GM19238 (cell line): ENCODE results near the gene ACSL1.
"Not testable (repeated sequence)": the region's sequence is repeated elsewhere in the genome, so short reads cannot be mapped to it uniquely, and the experiment has no call there.

ENCODE experiments used
- DNase-seq: peaks from one replicate; pipeline ENCODE4 v3.0.0; 2011; ENCODE audit warnings: low spot score; ENCODE audit not compliant: insufficient read length

The ACSL1 gene

GRCh38 chr4:184760681-184761080, 65.1 kb downstream of the ACSL1 start:
- no peak for DNase-seq

GRCh38 chr4:184757810-184758209, 68.0 kb downstream of the ACSL1 start:
- no peak for DNase-seq

- no peak for DNase-seq
These were observed 69.4 kb downstream of the ACSL1 start for GRCh38 chr4:184756399-184756798.

GRCh38 chr4:184755278-184755677, 70.5 kb downstream of the ACSL1 start:
- DNase-seq, result no peak

- DNase-seq, result no peak
These were observed 73.1 kb downstream of the ACSL1 start for GRCh38 chr4:184752496-184753275.

- no peak for DNase-seq
These were observed 74.2 kb downstream of the ACSL1 start for GRCh38 chr4:184751585-184751956.

GRCh38 chr4:184750926-184751584, 74.7 kb downstream of the ACSL1 start:
- DNase-seq, result no peak

GRCh38 chr4:184748251-184748652, 77.5 kb downstream of the ACSL1 start:
- DNase-seq, result no peak

- no peak for DNase-seq
These were observed 78.5 kb downstream of the ACSL1 start for GRCh38 chr4:184747034-184747830.

GRCh38 chr4:184745831-184746795, 79.7 kb downstream of the ACSL1 start:
- peak; percentile 80 for DNase-seq

GRCh38 chr4:184744236-184744635, 81.5 kb downstream of the ACSL1 start:
- no peak for DNase-seq

- no peak for DNase-seq
These were observed 82.1 kb downstream of the ACSL1 start for GRCh38 chr4:184743650-184744049.

GRCh38 chr4:184741651-184742050, 84.1 kb downstream of the ACSL1 start:
- DNase-seq, result not testable (repeated sequence)

- no peak for DNase-seq
These were observed 84.8 kb downstream of the ACSL1 start for GRCh38 chr4:184740980-184741391.

GRCh38 chr4:184739575-184739974, 86.2 kb downstream of the ACSL1 start:
- not testable (repeated sequence) for DNase-seq

GRCh38 chr4:184734758-184735157, 91.0 kb downstream of the ACSL1 start:
- no peak for DNase-seq

GRCh38 chr4:184733654-184734524, 91.9 kb downstream of the ACSL1 start, which contains the start of gene CENPU:
TSS of gene CENPU (minus strand) at chr4:184734096. CDS start at chr4:184734062, 34 bp downstream.
- DNase-seq, result peak; percentile 98

GRCh38 chr4:184732126-184732525, 93.6 kb downstream of the ACSL1 start:
- DNase-seq, result no peak

- no peak for DNase-seq
These were observed 94.7 kb downstream of the ACSL1 start for GRCh38 chr4:184731056-184731455.

- DNase-seq, result no peak
These were observed 95.8 kb downstream of the ACSL1 start for GRCh38 chr4:184729946-184730345.
